ENCODE measurements around the gene SERTAD2.

Gene SERTAD2, protein sequence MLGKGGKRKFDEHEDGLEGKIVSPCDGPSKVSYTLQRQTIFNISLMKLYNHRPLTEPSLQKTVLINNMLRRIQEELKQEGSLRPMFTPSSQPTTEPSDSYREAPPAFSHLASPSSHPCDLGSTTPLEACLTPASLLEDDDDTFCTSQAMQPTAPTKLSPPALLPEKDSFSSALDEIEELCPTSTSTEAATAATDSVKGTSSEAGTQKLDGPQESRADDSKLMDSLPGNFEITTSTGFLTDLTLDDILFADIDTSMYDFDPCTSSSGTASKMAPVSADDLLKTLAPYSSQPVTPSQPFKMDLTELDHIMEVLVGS

DNA sequence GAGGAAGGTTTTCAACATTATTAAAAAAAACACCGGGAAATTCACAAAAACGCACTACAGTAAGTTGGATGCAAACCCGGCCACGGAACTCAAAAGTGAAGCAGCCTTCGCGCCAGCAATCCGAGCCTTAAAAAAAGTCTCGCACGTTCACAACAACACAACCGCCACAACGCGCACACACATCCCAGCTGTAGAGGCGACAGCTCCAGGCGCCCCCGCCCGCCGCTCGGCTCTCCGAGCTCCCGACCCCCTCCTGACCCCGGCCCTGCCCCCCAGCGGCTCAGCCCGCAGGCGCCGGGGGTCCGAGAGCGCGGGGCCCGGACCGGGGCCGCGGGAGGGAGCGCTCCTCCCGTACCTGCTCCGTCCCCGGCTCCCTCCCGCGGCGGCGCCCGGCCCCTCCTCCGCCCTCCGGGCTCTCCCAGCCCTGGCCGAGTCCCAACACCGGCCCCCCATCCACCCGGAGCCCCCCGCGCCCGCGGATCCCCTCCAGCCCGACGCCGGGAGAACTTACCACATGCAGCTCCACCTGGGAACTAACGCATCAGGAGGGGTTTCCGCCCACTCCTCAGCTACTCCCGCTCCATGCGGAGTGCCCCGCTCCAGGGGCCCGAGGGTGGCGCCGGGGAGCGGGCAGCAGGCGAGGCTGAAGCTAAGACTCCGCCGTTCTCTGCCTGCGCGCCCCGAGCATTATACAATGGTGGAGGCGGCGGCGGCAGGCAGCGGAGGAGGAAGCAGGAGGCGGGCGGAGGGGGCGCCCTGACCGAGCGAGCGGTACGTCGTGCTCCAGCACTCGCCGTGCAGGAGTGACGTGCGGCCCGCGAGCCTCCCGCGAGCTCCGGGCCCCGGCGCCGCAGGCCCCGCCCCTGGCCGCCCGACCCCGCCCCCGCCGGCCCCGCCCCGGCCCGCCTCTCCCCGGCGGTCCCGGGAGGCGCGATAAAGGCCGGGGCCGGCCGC is at the start of gene SERTAD2:
Gene SERTAD2, minus strand, starts transcription at position 805 of the 954 bp plus-strand sequence. CDS start 17,042 bp downstream, outside the sequence.
- DNase-seq (ENCODE audit: low read depth in 2 of 2, low spot score in 1 of 2): peak; percentile 71 to 73

DNA sequence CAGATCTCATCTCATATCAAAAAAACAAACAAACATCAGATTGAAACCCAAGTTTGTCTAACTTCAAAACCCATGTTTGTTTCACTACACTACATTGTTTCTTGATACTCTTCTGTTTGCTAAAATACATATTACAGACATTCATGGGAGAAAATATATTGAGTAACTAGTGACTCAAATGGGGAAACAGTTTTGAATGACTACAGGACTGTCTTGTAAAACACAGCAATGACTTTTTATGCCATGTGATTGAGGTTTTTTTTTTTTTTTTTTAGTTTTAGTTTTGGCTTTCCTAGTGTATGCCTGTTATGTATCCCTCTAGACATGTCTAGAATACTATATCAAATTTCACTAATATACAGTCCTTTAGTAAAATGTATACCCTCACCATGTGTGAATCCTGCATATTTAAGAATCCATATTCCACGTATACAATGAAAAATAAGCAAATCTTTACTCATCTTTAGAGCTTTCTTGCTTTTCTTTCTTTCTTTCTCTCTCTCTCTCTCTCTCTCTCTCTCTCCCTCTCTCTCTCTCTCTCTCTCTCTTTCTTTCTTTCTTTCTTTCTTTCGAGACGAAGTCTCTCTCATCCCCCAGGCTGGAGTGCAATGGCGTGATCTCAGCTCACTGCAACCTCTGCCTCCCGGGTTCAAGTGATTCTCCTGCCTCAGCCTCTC is 46.6 kb upstream of the SERTAD2 start:
- no peak for DNase-seq (ENCODE audit: low read depth in 2 of 2, low spot score in 1 of 2)

DNA sequence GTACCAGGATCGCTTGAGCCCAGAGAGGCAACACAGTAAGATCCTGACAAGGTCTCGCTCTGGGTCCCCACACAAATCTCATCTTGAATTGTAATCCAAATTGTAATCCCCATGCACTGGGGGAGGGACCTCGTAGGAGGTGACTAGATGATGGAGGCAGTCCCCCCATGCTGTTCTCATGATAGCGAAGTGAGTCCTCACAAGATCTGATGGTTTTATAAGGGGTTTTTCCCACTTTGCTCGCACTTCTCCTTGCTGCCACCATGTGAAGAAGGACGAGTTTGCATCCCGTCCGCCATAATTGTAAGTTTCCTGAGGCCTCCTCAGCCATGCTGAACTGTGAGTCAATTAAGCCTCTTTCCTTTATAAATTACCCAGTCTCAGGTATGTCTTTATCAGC is 46.0 kb upstream of the SERTAD2 start:
- DNase-seq (ENCODE audit: low read depth in 2 of 2, low spot score in 1 of 2): no peak

DNA sequence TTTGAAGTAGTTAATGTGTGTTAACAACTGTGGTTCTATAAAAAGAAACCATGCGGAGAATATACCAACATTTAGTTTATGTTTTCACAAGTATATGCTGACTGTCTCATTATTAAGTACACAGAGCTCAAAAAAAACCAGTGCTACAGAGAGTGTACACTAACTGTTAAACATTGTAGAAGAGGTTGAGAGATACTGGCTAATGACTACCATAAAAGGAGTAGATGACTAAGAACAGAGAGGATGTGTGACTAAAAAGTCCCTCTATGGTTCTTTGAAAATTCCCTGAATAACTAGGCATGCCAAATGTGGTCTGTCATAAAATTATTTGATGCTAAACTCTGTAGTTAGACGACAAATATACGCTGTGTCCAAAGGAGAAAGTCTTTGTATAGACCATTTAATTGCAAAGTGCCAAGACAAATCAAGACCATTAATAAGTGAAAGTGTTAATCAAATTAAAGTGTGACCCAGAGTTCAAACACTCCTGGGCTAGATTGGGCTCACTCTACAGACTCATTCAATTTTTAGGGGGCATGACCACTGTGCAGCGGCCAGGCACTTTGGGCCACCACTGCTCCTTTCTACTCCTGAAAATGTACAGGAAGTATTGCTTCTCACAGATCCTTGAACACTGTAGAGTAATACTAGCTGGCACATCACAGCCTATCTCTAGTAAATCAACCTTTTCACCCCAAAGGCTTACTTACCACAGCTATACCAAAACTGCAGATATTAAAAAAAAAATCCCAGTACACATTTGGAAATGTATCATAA is 45.1 kb upstream of the SERTAD2 start:
- DNase-seq (ENCODE audit: low read depth in 2 of 2, low spot score in 1 of 2): no peak

DNA sequence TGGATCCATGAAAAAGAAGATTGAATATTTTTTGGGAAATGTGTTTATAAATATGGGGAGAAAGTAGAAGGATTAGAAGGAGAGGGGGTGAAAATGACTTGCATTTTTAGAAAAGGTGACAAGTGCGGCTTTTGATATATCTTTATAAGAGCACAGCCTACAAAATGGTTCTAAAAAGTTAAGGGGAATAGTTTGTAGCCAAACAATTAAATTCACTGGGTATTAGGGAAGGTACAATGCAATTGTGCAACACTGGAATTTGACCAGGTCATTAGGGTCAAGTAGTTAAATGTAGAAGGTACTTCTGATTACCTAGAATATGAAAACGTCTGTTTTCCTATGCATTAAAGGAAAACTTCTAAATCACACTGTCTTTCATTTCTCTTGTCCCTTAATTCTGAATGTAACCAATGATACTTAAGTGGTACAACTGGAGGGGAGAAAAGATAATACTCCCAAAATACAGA is 44.5 kb upstream of the SERTAD2 start:
- DNase-seq (ENCODE audit: low read depth in 2 of 2, low spot score in 1 of 2): no peak

DNA sequence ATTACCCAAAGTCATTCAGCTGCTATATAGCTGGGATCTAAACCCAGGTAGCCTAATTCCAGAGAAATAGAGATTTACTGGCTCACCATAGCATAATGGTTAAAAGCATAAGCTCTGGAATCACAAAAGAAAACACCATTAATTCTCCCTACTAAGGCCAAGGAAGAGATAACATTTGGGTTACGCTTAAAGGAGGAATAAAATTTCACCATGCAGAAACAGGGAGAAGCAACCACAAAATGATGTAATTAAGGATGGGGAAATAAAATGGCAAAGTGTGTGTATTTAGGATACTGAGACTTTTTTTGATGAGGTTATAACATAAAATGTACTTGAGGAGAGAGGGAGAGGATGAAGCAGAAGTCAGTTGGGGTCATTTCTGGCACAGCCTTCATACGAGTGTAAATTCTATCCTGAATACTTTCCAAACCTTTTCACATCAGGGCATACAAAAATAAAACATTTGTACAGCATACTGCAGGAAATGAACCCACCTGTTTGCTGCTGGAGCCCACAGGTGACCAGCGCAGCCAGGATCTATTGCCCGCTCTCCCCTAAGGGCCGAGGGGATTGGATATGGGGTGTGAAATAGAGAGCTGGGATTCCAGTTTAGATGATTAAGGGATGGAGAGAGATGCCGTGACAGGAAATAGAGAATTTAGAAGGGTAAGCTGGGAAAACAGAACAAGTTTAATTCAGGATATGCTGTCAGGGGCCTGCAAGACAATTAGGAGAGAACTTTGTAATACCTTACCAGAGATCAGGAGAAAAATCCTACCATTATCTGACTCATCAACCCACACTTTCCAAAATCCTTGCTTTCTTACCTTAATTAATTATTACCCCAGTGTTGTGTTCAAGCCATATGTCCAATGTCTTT is 43.8 kb upstream of the SERTAD2 start:
- no peak for DNase-seq (ENCODE audit: low read depth in 2 of 2, low spot score in 1 of 2)

DNA sequence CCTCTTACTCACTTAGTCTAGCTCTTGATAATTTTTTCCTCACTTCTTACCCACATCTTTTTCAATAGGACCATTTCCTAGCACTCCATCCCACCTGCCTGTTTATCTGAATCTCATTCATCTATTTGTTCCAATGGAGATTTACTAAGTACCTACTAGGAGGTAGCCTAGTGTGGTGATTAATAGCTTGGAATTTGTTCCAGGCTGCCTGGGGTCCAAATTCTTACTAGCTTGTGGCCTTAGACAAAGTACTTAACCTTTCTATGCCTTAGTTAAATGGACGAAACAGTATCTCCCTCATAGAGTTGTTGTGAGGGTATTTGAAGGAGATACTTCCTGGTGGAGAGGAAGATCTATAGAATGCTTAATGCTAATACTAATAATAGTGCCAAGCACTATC is 42.9 kb upstream of the SERTAD2 start:
- DNase-seq (ENCODE audit: low read depth in 2 of 2, low spot score in 1 of 2): no peak

DNA sequence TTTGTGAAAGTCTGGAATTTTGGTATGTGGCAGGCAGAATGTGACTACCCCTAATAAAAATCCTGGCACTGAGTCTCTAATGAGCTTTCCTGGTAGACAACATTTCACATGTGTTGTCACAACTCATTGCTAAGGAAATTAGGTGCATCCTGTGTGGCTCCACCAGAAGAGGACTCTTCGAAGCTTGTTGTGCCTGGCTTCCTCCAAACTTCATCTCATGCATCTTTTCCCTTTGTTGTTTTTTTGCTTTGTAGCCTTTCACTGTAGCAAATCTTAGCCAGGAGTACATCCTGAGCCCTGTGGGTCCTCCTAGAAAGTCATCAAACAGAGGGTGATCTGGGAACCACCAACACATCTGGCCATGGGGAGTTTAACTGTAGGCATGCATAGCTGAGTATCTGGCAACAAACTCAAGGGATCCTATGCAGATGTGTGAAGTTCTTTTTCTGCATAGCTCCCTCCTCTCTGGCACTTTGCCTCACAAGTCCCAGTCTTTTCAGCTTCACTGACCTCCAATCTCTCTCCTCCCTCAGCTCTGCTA is 42.1 kb upstream of the SERTAD2 start:
- DNase-seq (ENCODE audit: low read depth in 2 of 2, low spot score in 1 of 2): no peak

DNA sequence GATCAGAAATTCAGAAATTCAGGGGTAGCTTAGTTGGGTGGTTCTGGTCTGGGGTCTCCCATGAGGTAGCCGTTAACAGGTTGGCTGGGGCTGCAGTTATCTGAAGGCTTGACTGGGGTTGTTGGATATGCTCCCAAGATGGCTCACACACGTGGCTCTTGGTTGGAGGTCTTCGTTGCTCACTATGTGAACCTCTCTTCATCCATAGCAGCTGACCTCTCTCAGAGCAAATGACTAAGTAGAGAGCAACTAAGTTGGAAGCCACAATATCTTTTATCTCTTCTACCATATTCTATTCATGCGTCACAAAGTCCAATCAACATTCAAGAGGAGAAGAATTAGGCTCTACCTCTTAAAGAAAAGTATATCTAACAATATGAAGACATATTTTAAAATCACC is 38.7 kb upstream of the SERTAD2 start:
- DNase-seq (ENCODE audit: low read depth in 2 of 2, low spot score in 1 of 2): no peak

DNA sequence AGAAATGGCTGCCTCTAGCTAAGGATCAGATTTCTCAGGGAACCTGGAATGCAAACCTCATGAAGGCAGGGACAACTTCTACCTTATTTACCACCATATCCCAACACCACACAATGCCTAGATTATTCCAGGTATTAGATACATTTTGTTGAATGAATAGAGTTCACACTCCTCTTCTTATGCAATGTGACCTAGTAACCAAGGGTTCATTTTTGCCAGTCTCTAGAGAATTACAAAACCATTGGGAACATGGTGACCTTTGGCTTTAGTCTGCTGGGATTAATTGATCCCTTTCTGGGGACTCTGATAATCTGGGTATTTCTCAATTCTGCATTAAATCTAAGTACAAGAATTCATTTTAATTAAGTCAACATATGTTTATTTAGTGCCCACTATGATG is 35.2 kb upstream of the SERTAD2 start:
- no peak for DNase-seq (ENCODE audit: low read depth in 2 of 2, low spot score in 1 of 2)

DNA sequence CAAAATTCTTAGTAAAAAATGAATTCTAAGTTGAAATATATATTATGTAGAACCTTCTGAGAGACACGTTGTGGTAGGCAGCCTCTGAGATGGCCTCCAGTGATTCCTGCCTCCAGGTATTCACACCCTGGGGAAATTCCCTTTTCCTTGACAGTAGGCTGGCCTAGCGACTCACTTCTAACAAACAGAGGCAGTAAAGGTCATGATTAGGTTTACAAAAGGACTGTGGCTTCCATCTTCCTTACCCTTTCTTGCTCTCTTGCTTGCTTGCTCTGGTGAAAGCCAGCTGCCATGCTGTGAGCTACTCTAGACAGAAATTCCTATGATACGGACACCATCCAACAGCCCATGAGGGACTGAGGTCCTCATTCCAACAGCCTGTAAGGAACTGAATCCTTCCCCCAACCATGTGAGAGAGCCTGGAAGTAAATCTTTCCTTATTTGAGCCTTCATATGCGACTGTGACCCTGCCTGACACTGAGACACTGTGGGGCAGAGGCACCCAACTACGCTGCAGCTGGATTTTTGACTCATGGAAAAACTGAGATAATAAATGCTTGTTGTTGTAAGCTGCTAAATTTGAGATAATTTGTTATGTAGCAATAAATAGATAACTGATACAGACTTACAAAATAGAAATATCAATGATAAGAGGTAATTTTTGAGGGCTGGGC is 32.7 kb upstream of the SERTAD2 start:
- DNase-seq (ENCODE audit: low read depth in 2 of 2, low spot score in 1 of 2): no peak

DNA sequence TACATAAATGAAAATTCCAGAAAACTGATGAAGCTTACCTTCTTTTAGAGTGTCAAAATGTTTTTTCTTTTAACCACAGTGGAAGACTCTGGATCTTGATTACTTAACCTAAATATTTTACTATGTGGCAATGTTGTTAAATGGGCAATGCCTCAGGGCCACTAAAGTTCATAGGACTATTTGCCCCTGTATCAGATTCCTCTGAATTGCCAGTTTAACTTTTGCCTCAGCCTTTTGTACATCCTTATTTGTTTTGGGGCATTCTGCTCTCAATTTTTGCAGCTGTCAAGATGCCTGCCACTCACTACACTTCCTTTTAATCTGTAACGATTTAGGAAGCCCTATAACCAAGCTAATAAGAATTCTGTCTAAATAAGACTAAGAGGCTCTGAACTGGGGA is 31.7 kb upstream of the SERTAD2 start:
- no peak for DNase-seq (ENCODE audit: low read depth in 2 of 2, low spot score in 1 of 2)

DNA sequence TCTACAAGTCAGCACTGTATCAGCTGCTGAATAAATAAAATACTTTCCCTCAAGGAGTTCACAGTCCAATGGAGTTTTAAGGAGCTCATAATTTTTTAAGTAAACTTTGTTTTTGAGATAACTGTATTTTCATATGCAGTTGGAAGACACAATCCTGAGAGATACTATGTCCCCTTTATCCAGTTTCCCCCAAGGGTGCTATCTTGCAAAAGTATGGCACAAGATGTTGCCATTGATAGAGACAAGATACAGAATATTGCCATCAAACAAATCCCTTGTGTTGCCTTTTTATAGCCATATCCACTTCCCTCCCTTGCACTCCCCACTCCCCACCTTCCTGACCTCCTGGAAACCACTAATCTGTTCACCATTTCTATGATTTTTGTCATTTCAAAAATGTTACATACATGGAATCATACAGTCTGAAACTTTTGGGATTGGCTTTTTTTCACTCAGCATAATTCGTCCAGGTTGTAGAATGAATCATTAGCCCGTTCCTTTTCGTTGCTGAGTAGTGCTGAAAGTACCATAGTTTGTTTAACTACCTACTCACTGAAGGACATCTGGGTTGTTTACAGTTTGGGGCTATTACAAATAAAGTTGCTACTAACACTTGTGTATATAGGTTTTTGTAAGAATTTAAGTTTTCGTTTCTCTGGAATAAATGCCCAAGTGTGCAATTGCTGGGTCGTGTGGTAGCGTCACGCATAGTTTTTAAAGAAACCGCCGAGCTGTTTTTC is 30.2 kb upstream of the SERTAD2 start:
- no peak for DNase-seq (ENCODE audit: low read depth in 2 of 2, low spot score in 1 of 2)

DNA sequence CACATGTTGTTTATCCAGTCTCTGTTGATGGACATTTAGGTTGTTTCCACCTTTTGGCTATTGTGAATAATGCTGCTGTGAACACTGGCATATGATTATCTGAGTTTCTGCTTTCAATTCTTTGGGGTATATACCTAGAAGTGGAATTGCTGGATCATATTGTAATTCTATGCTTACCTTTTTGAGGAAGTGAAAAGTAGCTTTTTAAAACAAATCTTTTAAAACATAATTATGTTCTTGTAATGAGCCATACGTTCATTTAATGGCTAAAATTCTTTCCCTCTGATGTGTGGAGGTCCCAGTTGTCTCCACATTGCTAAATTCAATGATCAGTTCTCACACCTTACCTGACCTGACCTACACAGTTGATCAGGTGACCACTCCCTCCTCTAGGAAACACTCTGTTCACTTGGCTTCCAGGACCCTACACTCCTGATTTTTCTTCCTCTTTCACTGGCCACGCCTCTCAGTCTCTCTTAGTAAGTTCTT is 27.8 kb upstream of the SERTAD2 start:
- DNase-seq (ENCODE audit: low read depth in 2 of 2, low spot score in 1 of 2): no peak

DNA sequence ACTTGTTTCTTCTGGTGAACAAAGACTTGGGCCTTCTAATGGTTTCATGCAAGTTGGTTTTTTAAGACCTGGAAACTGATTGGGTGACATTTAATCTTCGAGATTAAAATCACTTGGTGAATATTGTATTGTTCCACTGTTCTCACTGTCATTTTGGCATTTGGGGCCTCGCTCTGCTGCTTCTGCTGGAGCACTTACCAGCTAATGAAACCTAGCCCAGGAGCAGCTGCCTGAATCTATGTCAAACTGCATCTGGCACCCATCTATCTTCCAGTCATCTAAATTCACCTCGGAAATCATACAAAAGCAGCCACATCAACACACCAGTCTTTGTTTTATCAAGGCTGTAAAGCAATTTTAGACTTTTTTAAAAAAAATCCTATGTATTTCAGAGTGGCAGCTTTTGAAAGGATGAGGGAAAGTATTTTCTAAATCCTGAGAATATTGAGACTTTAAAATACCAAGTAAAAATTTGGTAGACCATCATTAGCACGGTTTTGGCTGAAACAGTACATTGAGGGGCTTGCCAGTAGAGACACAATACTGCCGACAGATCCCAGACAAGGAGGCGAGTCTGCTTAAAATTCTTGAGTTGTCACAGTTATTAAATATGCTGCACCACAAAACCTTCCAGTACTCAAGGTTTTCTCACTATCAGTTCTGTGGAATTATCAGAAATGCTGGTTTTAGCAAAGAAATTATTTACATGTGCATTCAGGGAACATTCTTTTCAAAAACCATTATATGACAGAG is 26.1 kb upstream of the SERTAD2 start:
- DNase-seq (ENCODE audit: low read depth in 2 of 2, low spot score in 1 of 2): no peak

DNA sequence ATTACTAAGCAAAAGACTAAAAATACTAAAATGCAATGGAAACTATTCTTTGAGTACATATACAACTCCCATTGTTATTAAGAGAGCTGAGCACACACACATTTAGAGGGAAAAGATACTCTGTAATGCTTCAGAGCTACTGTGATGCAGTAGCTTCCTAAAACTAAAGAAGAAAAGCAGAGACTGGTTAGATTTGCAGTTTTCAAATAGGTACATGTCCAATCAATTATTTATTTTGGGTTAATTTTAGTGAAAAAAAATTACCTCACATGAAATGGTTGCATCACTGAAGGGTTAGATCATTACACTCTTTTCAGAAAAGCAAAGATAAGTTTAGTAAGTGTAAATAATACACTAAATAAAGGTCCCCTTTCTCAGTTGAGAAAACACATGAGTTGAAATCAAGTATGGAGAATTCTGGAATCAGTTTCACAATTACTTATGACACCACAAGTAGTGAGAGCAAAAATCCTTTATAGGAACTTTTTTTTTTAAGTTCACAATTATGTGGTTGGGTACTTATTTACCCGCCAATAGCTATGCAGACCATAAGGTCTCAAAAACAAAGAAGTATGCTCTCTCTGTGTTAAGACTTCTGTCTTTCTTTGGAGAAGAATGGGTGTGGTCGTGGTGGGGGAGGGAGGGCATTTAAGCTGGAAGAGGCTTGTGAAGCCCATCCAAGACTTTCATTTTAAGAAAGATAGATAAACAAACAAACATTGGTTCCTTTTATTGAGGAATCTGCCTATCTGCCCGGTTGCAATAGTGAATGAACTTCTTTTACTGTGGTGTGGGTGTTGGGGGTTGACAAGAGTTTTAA is 25.3 kb upstream of the SERTAD2 start:
- no peak for DNase-seq (ENCODE audit: low read depth in 2 of 2, low spot score in 1 of 2)

DNA sequence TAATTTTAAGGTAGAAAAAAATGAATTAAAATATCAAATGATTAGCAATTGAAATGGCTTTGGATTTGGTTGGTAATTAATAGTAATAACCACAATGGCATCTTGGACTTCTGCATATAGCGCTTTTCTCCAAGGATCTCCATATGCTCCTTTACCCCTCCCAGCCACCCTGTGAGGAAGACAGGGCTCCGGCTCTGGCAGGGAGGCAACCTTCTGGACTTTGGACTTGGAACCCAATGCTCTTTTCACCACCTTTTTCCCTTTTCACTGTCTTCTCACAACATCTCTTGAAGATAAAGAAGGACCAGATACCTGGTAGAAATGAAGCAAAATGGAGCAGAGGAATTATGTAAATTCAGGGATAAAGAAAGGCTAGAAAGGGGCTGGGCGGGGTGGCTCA is 23.8 kb upstream of the SERTAD2 start:
- DNase-seq (ENCODE audit: low read depth in 2 of 2, low spot score in 1 of 2): no peak
